ENCODE results near the gene STS.

Gene STS

GRCh38 chrX:7147413-7147977, at the start of gene STS:
TSS of gene STS (plus strand) at chrX:7147712. CDS start at chrX:7253200, 105,488 bp downstream.
- TF ChIP-seq, protein P1, sequence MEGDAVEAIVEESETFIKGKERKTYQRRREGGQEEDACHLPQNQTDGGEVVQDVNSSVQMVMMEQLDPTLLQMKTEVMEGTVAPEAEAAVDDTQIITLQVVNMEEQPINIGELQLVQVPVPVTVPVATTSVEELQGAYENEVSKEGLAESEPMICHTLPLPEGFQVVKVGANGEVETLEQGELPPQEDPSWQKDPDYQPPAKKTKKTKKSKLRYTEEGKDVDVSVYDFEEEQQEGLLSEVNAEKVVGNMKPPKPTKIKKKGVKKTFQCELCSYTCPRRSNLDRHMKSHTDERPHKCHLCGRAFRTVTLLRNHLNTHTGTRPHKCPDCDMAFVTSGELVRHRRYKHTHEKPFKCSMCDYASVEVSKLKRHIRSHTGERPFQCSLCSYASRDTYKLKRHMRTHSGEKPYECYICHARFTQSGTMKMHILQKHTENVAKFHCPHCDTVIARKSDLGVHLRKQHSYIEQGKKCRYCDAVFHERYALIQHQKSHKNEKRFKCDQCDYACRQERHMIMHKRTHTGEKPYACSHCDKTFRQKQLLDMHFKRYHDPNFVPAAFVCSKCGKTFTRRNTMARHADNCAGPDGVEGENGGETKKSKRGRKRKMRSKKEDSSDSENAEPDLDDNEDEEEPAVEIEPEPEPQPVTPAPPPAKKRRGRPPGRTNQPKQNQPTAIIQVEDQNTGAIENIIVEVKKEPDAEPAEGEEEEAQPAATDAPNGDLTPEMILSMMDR (conservative IDR thresholded peaks at IDR 0.05; ENCODE audit: low read depth) = no peak
- POLR2A ChIA-PET (ENCODE audit: low non-redundant PET) = no interaction called here
- DNase-seq (ENCODE audit: low spot score) = no peak
- H3K27ac ChIP-seq = peak within 1 kb of the TSS; percentile 79
- CTCF ChIA-PET = interaction anchor here (0.7 kb wide), 1 partner anchor 101 kb away, joined by 3 read pairs; no protein-coding TSS in a partner anchor

DNA sequence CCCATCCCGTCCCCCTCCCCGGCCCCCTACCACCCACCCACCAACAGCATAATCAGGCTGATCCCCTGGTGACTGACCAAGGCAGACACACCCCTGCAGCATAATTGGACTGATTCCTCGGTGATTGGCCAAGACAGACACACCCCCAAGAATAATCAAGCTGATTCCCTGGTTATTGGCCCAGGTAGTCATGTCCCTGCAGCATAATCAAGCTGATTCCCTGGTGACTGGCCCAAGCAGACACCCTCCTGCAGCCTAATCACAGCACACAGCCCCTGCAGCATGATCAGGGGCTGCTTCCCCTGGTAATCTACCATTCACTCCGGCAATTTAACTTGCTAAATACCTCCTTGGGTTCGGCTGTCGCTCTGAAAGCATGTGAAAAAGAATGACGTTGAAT, 47.5 kb upstream of the STS start:
- ChIA-PET CTCF (no interaction called here), POLR2A (ENCODE audit: low non-redundant PET) (no interaction called here)

DNA sequence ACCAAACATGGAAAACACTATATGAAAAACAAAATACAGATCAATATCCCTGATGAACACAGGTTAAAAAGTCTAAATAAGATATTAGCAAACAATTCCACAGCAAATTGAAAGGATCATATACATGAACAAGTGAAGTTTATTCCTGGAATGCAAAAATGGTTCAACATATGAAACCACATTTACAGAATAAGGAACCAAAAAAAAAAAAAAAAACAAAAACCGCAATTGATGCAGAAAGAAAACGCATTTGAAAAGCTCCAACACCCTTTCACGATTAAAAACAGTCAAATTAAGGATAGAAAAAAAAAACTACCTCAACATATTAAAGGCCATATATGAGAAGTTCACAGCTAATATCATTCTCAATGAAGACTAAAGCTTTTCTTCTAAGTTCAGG, 45.4 kb upstream of the STS start:
- POLR2A ChIA-PET (ENCODE audit: low non-redundant PET) = no interaction called here
- CTCF ChIA-PET = no interaction called here
- no peak for DNase-seq (ENCODE audit: low spot score)
- no peak overlapping the region for H3K27ac ChIP-seq
- TF ChIP-seq, protein P1 (conservative IDR thresholded peaks at IDR 0.05; ENCODE audit: low read depth) = no peak

More for the DNA sequence above, 47.5 kb upstream of the STS start:
- no peak for DNase-seq (ENCODE audit: low spot score)
- TF ChIP-seq, protein P1 (conservative IDR thresholded peaks at IDR 0.05; ENCODE audit: low read depth) = no peak
- H3K27ac ChIP-seq = no peak overlapping the region

GRCh38 chrX:7106649-7107048, 40.9 kb upstream of the STS start:
- POLR2A ChIA-PET (ENCODE audit: low non-redundant PET) = no interaction called here
- DNase-seq (ENCODE audit: low spot score) = no peak
- TF ChIP-seq, protein P1 (conservative IDR thresholded peaks at IDR 0.05; ENCODE audit: low read depth) = no peak
- CTCF ChIA-PET = interaction anchor here (0.6 kb wide), 1 partner anchor 532 kb away, joined by 5 read pairs; no protein-coding TSS in a partner anchor
- H3K27ac ChIP-seq = no peak overlapping the region

DNA sequence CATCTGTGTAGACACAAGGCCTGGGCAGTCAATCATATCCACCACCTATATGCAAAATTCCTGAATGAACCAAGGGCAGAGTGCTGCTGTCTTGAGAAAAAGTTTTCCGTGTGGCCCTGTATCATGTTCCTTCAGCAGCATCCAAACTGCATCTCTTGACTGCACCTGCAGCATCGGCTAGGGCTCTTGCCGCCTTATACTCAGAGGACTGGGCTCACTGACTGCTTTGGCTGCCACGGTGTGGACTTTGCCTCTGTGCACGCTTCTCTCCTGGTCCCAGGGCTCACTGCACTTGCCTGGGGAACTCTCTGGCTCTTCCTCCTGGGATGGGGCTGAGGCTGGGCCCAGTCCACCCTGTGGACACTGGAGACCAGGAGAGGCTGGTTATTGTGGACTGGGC, 39.5 kb upstream of the STS start:
- no peak overlapping the region for H3K27ac ChIP-seq
- no peak for DNase-seq (ENCODE audit: low spot score)
- ChIA-PET POLR2A (ENCODE audit: low non-redundant PET) (no interaction called here), CTCF (no interaction called here)
- TF ChIP-seq, protein P1 (conservative IDR thresholded peaks at IDR 0.05; ENCODE audit: low read depth) = no peak

GRCh38 chrX:7109049-7109531, 38.4 kb upstream of the STS start:
- no peak overlapping the region for H3K27ac ChIP-seq
- POLR2A ChIA-PET (ENCODE audit: low non-redundant PET) = no interaction called here
- TF ChIP-seq, protein P1 (conservative IDR thresholded peaks at IDR 0.05; ENCODE audit: low read depth) = no peak
- CTCF ChIA-PET = no interaction called here
- DNase-seq (ENCODE audit: low spot score) = no peak

Measured in RWPE1 (cell line).